Hepatocyte (in vitro differentiated cells): ENCODE results near the gene IRF1. TPM values are rescaled to one million over a fixed set of nuclear protein-coding genes. Genes with fewer than 3 reads are reported as not detected.

ENCODE experiments used
- DNase-seq: peaks from one replicate; pipeline ENCODE4 v3.0.0-alpha.2; 2016; ENCODE audit warnings: low spot score
- H2AFZ ChIP-seq: fragments of 200-600 bp; sonication (generic); 2 replicates; pipeline ENCODE4 v1.6.0; 2016; ENCODE audit warnings: antibody characterized with exemption, mild to moderate bottlenecking
- H3K27ac ChIP-seq: fragments of 200-600 bp; sonication (generic); 2 replicates; pipeline ENCODE4 v1.5.1; 2016; ENCODE audit warnings: mild to moderate bottlenecking
- H3K27me3 ChIP-seq: fragments of 200-600 bp; sonication (generic); 2 replicates; pipeline ENCODE4 v1.6.1; 2016
- H3K36me3 ChIP-seq: fragments of 200-600 bp; sonication (generic); replicated peaks from 2 replicates; pipeline ENCODE4 v1.5.1; 2016; ENCODE audit warnings: low read depth; ENCODE audit not compliant: insufficient read depth
- H3K4me1 ChIP-seq: fragments of 200-600 bp; sonication (generic); 2 replicates; pipeline ENCODE4 v1.5.1; 2016; ENCODE audit warnings: mild to moderate bottlenecking, moderate library complexity; ENCODE audit not compliant: insufficient read depth
- H3K4me2 ChIP-seq: fragments of 200-600 bp; sonication (generic); 2 replicates; pipeline ENCODE4 v1.6.0; 2016
- H3K4me3 ChIP-seq: fragments of 200-600 bp; sonication (generic); 2 replicates; pipeline ENCODE4 v1.5.1; 2016; ENCODE audit warnings: mild to moderate bottlenecking
- H3K79me2 ChIP-seq: fragments of 200-600 bp; sonication (generic); 2 replicates; pipeline ENCODE4 v1.6.0; 2017; ENCODE audit warnings: mild to moderate bottlenecking
- H3K9me2 ChIP-seq: fragments of 200-600 bp; sonication (generic); replicated peaks from 2 replicates; pipeline ENCODE4 v1.6.0; 2017; ENCODE audit warnings: mild to moderate bottlenecking; ENCODE audit not compliant: insufficient read depth
- H3K9me3 ChIP-seq: fragments of 200-600 bp; sonication (generic); 2 replicates; pipeline ENCODE4 v1.5.1; 2016; ENCODE audit warnings: low read depth, mild to moderate bottlenecking
- H4K20me1 ChIP-seq: fragments of 200-600 bp; sonication (generic); 2 replicates; pipeline ENCODE4 v1.6.0; 2016; ENCODE audit warnings: mild to moderate bottlenecking; ENCODE audit not compliant: insufficient read depth, poor library complexity, severe bottlenecking
- EZH2 ChIP-seq: fragments of 200-600 bp; sonication (generic); IDR thresholded peaks from 2 replicates; pipeline ENCODE4 v1.6.1; 2016; ENCODE audit warnings: antibody characterized with exemption, mild to moderate bottlenecking, borderline replicate concordance
- EZH2phosphoT487 ChIP-seq: fragments of 200-600 bp; sonication (generic); IDR thresholded peaks from one replicate; pipeline ENCODE4 v1.6.1; 2018; ENCODE audit warnings: antibody characterized with exemption, mild to moderate bottlenecking, low read depth, moderate library complexity; ENCODE audit not compliant: unreplicated experiment, severe bottlenecking
- WGBS: methylation state at CpG from one replicate; pipeline ENCODE4 v1.1.6; 2016; ENCODE audit warnings: low lambda C conversion rate; ENCODE audit errors: missing lambda C conversion rate; 5-methylcytosine and 5-hydroxymethylcytosine counted together
- polyA plus RNA-seq: library from polyadenylated mRNA; unstranded; fragments of >200 nt; fragmentation: Nextera tagmentation; extraction: Ambion mirVana; gene quantifications from 2 replicates; pipeline ENCODE4 v1.2.1, GENCODE V29; 2016
- total RNA-seq: library from RNA; depleted of rRNA; stranded (reverse); fragments of >200 nt; gene quantifications from 2 replicates; pipeline ENCODE4 v1.2.3, GENCODE V29; 2014
- TF ChIP-seq, protein P1 (sequence below): fragments of 200-600 bp; sonication (generic); IDR thresholded peaks from 2 replicates; pipeline ENCODE4 v1.5.1; 2016; ENCODE audit warnings: antibody characterized with exemption, mild to moderate bottlenecking; ENCODE audit not compliant: poor library complexity

Gene IRF1
- total and polyA plus RNA-seq, 2 experiments from 2014 or later: 30.9 to 35.8 TPM

DNA sequence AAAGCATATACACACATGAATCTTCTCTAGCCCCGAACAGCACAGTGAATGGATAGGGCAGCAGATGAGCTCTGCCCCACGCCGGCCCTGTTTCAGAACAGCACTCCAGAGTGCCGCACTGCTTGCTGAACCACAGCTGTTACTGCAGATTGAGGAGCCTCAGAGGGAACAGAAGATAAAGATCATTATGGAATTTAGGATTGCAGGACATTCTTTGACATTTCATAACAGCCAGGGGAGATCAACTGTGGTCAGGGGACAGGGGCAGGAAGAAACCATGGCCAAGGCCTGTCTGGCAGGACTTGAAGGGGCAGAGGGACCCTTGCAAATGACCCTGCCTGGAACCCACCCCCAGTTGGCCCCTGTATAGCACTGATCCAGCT is 20.6 kb downstream of the IRF1 start:
- H3K4me2 ChIP-seq: no peak overlapping the region
- no peaks in the 10 kb centered on the region for H3K36me3 ChIP-seq
- peak overlapping the region; percentile 31 for H3K27ac ChIP-seq
- H3K27me3 ChIP-seq: no peaks in the 10 kb centered on the region
- no peaks in the 10 kb centered on the region for H3K9me3 ChIP-seq
- no peaks in the 10 kb centered on the region for H3K79me2 ChIP-seq
- peaks cover 42% of the 10 kb centered on the region for H3K4me1 ChIP-seq
- no peak overlapping the region for H2AFZ ChIP-seq
- 52% methylated on average over 4 of the region's 4 CpGs for WGBS
- H3K9me2 ChIP-seq: no peaks in the 10 kb centered on the region
- DNase-seq: no peak
- no peak overlapping the region for H3K4me3 ChIP-seq
- no peak for TF ChIP-seq EZH2
- TF ChIP-seq, protein P1, sequence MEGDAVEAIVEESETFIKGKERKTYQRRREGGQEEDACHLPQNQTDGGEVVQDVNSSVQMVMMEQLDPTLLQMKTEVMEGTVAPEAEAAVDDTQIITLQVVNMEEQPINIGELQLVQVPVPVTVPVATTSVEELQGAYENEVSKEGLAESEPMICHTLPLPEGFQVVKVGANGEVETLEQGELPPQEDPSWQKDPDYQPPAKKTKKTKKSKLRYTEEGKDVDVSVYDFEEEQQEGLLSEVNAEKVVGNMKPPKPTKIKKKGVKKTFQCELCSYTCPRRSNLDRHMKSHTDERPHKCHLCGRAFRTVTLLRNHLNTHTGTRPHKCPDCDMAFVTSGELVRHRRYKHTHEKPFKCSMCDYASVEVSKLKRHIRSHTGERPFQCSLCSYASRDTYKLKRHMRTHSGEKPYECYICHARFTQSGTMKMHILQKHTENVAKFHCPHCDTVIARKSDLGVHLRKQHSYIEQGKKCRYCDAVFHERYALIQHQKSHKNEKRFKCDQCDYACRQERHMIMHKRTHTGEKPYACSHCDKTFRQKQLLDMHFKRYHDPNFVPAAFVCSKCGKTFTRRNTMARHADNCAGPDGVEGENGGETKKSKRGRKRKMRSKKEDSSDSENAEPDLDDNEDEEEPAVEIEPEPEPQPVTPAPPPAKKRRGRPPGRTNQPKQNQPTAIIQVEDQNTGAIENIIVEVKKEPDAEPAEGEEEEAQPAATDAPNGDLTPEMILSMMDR: peak; percentile 0
- H4K20me1 ChIP-seq: no peaks in the 10 kb centered on the region

- 74% methylated on average over 6 of the region's 6 CpGs for WGBS
- Histone ChIP-seq H3K27ac (peak overlapping the region; percentile 46), H3K4me3 (no peak overlapping the region), H4K20me1 (no peaks in the 10 kb centered on the region), H3K36me3 (no peaks in the 10 kb centered on the region), H3K9me2 (no peaks in the 10 kb centered on the region), H3K9me3 (no peaks in the 10 kb centered on the region), H2AFZ (no peak overlapping the region), H3K27me3 (no peaks in the 10 kb centered on the region), H3K79me2 (no peaks in the 10 kb centered on the region), H3K4me2 (no peak overlapping the region), H3K4me1 (peaks cover 42% of the 10 kb centered on the region)
- no peak for TF ChIP-seq EZH2
- TF ChIP-seq, protein P1: peak; percentile 5
- DNase-seq: no peak
Observed at GRCh38 chr5:132469380-132470009, 21.1 kb downstream of the IRF1 start.

DNA sequence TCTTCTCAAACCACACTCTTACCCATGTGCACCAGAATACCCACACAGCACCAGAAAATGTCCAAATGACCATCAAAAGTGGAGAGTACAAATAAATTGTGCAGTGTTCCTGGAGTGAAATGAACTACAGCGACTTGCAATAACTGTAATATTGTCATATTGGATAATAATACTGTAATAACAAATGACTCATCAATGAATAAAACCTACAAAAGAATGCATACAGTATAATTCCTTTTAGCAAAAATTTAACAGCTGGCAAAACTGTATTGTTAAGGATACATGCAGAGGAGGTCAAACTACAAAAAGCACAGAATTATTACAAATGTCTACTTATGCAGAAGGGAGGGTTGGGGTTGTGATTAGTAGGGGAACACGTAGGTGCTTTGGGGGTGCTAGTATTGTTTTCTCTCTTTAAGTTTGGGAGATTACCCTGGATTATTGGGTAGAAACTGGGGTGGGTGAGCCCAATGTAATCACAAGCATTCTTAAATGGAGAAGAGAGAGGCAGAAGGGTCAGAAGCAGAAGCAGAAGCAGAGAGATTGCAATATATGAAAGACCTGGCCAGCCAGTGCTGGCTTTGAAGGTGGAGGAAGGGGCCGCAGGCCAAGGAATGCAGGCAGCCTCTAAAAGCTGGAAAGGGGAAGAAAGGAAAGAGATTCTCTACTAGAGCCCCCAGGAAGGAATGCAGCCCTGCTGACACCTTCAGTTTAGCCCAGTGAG is 21.8 kb downstream of the IRF1 start:
- Histone ChIP-seq H3K4me2 (no peak overlapping the region), H3K27ac (peak overlapping the region; percentile 46), H2AFZ (no peak overlapping the region), H3K79me2 (no peaks in the 10 kb centered on the region), H3K9me2 (no peaks in the 10 kb centered on the region), H3K9me3 (no peaks in the 10 kb centered on the region), H3K4me3 (no peak overlapping the region), H3K4me1 (peaks cover 44% of the 10 kb centered on the region), H3K27me3 (no peaks in the 10 kb centered on the region), H3K36me3 (no peaks in the 10 kb centered on the region), H4K20me1 (no peaks in the 10 kb centered on the region)
- 90% methylated on average over 3 of the region's 3 CpGs for WGBS
- TF ChIP-seq EZH2: no peak
- TF ChIP-seq, protein P1: no peak
- no peak for TF ChIP-seq EZH2phosphoT487
- no peak for DNase-seq
